AG10803 (cell line): ENCODE results near the gene TXNDC11.

Source experiments
- DNase-seq: peaks from one replicate; pipeline ENCODE4 v3.0.0; 2010; ENCODE audit warnings: low read depth
- H3K4me3 ChIP-seq: 2 replicates; pipeline ENCODE4 v1.5.1; 2011; ENCODE audit warnings: mild to moderate bottlenecking, low read length, control low read depth
- TF ChIP-seq, protein P1 (sequence below): conservative IDR thresholded peaks from 2 replicates; pipeline ENCODE4 v1.5.1; 2011; ENCODE audit warnings: mild to moderate bottlenecking, low read length, control low read depth, inconsistent platforms

TXNDC11 gene

DNA sequence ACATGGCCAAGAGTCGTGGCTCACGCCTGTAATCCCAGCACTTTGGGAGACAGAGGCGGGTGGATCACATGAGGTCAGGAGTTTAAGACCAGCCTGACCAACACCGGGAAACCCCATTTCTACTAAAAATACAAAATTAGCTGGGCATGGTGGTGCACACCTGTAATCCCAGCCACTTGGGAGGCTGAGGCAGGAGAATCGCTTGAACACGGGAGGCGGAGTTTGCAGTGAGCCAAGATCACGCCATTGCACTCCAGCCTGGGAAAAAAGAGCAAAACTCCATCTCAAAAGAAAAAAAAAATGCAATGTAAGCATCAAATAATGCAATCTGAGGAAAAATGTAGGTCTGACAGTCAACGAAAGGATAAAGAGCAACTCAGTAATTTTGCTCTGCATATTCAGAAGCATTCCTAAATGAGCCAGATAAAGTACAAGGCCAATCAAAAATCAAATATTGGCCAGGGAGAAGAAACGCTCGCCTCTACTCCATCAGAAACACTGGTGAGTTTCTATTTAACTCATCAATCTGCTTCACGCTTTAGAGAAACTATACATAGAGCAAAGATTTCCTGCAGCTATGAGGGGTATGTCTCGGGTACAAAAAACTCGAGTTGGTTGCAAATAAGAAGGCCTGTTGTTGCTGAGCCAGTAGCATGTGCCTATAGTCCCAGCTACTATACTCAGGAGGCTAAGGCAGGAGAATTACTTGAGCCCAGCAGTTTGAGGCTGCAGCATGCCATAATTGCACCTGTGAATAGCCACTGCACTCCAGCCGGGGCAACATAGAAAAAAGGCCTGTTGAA lies 3.7 kb downstream of the TXNDC11 start:
- DNase-seq, result no peak
- TF ChIP-seq, protein P1, sequence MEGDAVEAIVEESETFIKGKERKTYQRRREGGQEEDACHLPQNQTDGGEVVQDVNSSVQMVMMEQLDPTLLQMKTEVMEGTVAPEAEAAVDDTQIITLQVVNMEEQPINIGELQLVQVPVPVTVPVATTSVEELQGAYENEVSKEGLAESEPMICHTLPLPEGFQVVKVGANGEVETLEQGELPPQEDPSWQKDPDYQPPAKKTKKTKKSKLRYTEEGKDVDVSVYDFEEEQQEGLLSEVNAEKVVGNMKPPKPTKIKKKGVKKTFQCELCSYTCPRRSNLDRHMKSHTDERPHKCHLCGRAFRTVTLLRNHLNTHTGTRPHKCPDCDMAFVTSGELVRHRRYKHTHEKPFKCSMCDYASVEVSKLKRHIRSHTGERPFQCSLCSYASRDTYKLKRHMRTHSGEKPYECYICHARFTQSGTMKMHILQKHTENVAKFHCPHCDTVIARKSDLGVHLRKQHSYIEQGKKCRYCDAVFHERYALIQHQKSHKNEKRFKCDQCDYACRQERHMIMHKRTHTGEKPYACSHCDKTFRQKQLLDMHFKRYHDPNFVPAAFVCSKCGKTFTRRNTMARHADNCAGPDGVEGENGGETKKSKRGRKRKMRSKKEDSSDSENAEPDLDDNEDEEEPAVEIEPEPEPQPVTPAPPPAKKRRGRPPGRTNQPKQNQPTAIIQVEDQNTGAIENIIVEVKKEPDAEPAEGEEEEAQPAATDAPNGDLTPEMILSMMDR, result no peak
- no peak overlapping the region for H3K4me3 ChIP-seq

- TF ChIP-seq, protein P1, result no peak
- DNase-seq, result no peak
- H3K4me3 ChIP-seq, result no peak overlapping the region
Observed at GRCh38 chr16:11737713-11738112, 4.9 kb downstream of the TXNDC11 start.

GRCh38 chr16:11736903-11737302 lies 5.8 kb downstream of the TXNDC11 start:
- TF ChIP-seq, protein P1, result no peak
- DNase-seq, result no peak
- no peak overlapping the region for H3K4me3 ChIP-seq

DNA sequence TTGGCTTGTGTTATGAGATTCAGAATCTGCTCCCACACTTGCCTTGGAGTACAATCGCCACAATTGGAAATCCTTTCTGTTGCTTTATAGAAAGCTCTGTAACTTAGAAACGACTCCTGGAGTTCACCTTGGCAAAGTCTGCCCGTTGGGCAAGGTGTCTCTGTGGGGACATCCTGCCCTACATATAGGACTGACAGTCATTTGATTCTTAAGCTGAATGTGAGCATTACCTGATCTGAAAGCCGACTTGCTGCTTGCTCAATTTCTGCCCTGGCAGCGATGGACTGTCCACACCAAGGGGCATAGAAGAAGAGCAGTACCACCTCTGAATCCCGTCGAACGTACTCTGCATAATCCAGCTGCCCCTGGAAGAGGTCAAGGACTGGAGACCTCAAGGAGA lies 6.9 kb downstream of the TXNDC11 start:
- H3K4me3 ChIP-seq, result no peak overlapping the region
- DNase-seq, result no peak
- TF ChIP-seq, protein P1, result no peak

DNA sequence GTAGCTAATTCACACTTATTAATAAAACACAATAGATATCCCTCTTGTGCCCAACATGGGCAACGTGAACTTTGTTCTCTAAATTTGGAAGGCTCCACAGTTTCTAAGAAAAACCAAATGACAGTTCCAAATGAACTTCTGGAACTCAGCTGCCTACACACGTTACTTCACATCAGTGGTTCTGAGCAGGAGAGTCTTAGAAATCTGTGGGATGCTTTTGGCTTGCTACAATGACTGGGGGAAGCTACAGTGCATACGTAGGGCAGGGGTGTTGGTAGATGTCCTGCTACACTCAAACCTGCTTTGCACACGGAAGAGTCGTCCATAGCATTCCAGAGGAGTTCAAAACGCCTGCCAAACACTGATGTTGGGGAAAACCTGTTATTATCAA lies 8.0 kb downstream of the TXNDC11 start:
- TF ChIP-seq, protein P1, result no peak
- no peak for DNase-seq
- no peak overlapping the region for H3K4me3 ChIP-seq

DNA sequence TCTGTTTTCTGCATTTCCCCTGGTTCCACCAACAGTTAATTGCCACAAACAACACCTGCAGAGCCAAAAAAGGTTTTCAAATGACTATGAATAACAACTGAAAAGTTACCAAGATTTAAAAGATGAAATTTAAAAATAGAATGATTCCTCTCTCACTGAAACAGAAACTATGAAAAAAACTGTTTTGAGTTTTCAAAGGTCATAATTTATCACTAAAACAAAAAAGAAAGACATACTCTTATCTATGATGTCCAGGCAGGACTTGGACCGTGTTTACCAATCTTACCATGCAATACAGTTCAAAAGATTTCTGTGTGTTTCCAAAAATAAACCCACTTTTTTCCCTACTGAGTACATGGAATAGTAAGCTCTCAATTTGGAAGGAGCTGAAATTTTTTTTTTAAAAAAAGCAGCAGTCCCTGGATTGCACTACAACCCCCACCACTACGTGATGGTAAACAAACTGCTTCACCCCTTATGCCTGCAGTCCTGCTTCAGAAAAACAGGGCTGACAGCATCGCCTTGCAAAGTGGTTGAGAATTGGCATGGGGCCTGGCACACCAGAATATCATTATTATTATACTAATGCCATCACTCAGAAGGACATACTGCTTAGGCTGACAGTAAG lies 8.5 kb downstream of the TXNDC11 start:
- H3K4me3 ChIP-seq, result no peak overlapping the region
- TF ChIP-seq, protein P1, result no peak
- no peak for DNase-seq

GRCh38 chr16:11731222-11731621 lies 11.4 kb downstream of the TXNDC11 start:
- TF ChIP-seq, protein P1, result no peak
- no peak overlapping the region for H3K4me3 ChIP-seq
- no peak for DNase-seq
